Thoracic aorta (tissue), 2 donors: ENCODE data around the gene PHF21A. TPM values are rescaled to one million over a fixed set of nuclear protein-coding genes. Genes with fewer than 3 reads are reported as not detected.

Source experiments
- ATAC-seq: fragments of 150-250 bp; one replicate; pipeline ENCODE4 v1.8.0; 2017; ENCODE audit warnings: low read depth; ENCODE audit not compliant: insufficient number of reproducible peaks, low FRiP score
- DNase-seq: peaks from one replicate; pipeline ENCODE4 v3.0.0-alpha.2; 2020; ENCODE audit warnings: low spot score
- H3K27ac ChIP-seq, 2 donors: fragments of 200-600 bp; sonication (generic); 1 replicate in 1 of 2; 2 replicates in 1 of 2; pipeline ENCODE4 v1.5.1; 2016; ENCODE audit warnings: mild to moderate bottlenecking in 2 of 2, moderate library complexity in 2 of 2
- H3K27me3 ChIP-seq: fragments of 200-600 bp; sonication (generic); replicated peaks from 2 replicates; pipeline ENCODE4 v1.6.0; 2016; ENCODE audit warnings: mild to moderate bottlenecking; ENCODE audit not compliant: insufficient read depth
- H3K36me3 ChIP-seq: fragments of 200-600 bp; sonication (generic); one replicate; pipeline ENCODE4 v1.5.1; 2016
- H3K4me1 ChIP-seq, 2 donors: fragments of 200-600 bp; sonication (generic); 1 replicate in 1 of 2; 2 replicates in 1 of 2; pipeline versions ENCODE4 v1.5.1 to v1.6.0; 2016; ENCODE audit warnings: low read depth in 2 of 2, mild to moderate bottlenecking in 1 of 2; ENCODE audit not compliant: control insufficient read depth in 1 of 2
- H3K4me3 ChIP-seq: fragments of 200-600 bp; sonication (generic); 2 replicates; pipeline ENCODE4 v1.5.1; 2016; ENCODE audit warnings: mild to moderate bottlenecking
- H3K9me3 ChIP-seq: fragments of 200-600 bp; sonication (generic); 2 replicates; pipeline ENCODE4 v1.5.1; 2016
- CTCF ChIP-seq: fragments of 200-600 bp; sonication (generic); IDR thresholded peaks from one replicate; pipeline ENCODE4 v1.5.1; 2019; ENCODE audit warnings: antibody characterized with exemption
- total RNA-seq, 2 donors: library from RNA; depleted of rRNA; stranded (reverse); fragments of >200 nt; gene quantifications; one replicate each; pipeline versions ENCODE4 v1.1.0 to v1.2.3, GENCODE V29; 2016

Gene PHF21A
- total RNA-seq, 2 donors from 2014 or later, result 62.3 to 104 TPM

GRCh38 chr11:45918331-45918941, 202.8 kb downstream of the PHF21A start:
- Histone ChIP-seq H3K27ac (peak overlapping the region; percentile 86 to 89), H3K9me3 (no peaks in the 10 kb centered on the region), H3K4me3 (peak overlapping the region; percentile 86), H3K4me1 (peaks cover 14 to 32% of the 10 kb centered on the region in 2 donors), H3K27me3 (peaks cover 6% of the 10 kb centered on the region), H3K36me3 (peaks cover 23% of the 10 kb centered on the region)
- DNase-seq (peak; percentile 33), ATAC-seq (no peak)
- no peak for TF ChIP-seq CTCF

- TF ChIP-seq CTCF, result no peak
Measured at GRCh38 chr11:45917623-45918330, 203.5 kb downstream of the PHF21A start, which contains the start of gene PEX16. Gene PEX16, minus strand, starts transcription at chr11:45917877. Its CDS starts 66 bp downstream, at chr11:45917811.

GRCh38 chr11:45917286-45917622, 204.0 kb downstream of the PHF21A start:
- no peaks in the 10 kb centered on the region for H3K9me3 ChIP-seq
- TF ChIP-seq CTCF, result no peak
- peaks cover 9 to 20% of the 10 kb centered on the region in 2 donors for H3K4me1 ChIP-seq
- peak overlapping the region; percentile 86 for H3K4me3 ChIP-seq
- ATAC-seq, result no peak
- DNase-seq, result no peak
- H3K36me3 ChIP-seq, result peaks cover 25% of the 10 kb centered on the region
- H3K27ac ChIP-seq, result peak overlapping the region; percentile 86 to 89
- H3K27me3 ChIP-seq, result no peaks in the 10 kb centered on the region

More at GRCh38 chr11:45917623-45918330, 203.5 kb downstream of the PHF21A start, which contains the start of gene PEX16:
- ATAC-seq (peak; percentile 90), DNase-seq (peak; percentile 91)
- H3K27ac ChIP-seq, result peak within 1 kb of the TSS; percentile 86 to 89
- H3K4me3 ChIP-seq, result peak within 1 kb of the TSS; percentile 86
- peaks cover 14 to 26% of the 10 kb centered on the region in 2 donors for H3K4me1 ChIP-seq
- peaks cover 1% of the 10 kb centered on the region for H3K27me3 ChIP-seq
- H3K9me3 ChIP-seq, result no peaks in the 10 kb centered on the region
- peaks cover 24% of the 10 kb centered on the region for H3K36me3 ChIP-seq

- no peak for DNase-seq
- TF ChIP-seq CTCF, result no peak
- Histone ChIP-seq H3K27me3 (no peaks in the 10 kb centered on the region), H3K36me3 (peaks cover 42% of the 10 kb centered on the region), H3K27ac (no peak overlapping the region), H3K9me3 (no peaks in the 10 kb centered on the region), H3K4me1 (peaks cover 7 to 16% of the 10 kb centered on the region in 2 donors), H3K4me3 (no peak overlapping the region)
- no peak for ATAC-seq
Measured at GRCh38 chr11:45915446-45915845, 205.8 kb downstream of the PHF21A start.

- DNase-seq (no peak), ATAC-seq (no peak)
- no peak overlapping the region for H3K27ac ChIP-seq
- TF ChIP-seq CTCF, result no peak
- peaks cover 7 to 16% of the 10 kb centered on the region in 2 donors for H3K4me1 ChIP-seq
- no peak overlapping the region for H3K4me3 ChIP-seq
- H3K27me3 ChIP-seq, result no peaks in the 10 kb centered on the region
- no peaks in the 10 kb centered on the region for H3K9me3 ChIP-seq
- H3K36me3 ChIP-seq, result peaks cover 42% of the 10 kb centered on the region
Measured at GRCh38 chr11:45913942-45914635, 207.2 kb downstream of the PHF21A start.
